Psoas muscle (tissue), 8 donors: ENCODE data around the gene HTT. TPM values are rescaled to one million over a fixed set of nuclear protein-coding genes. Genes with fewer than 3 reads are reported as not detected.

Experiments
- ATAC-seq, 4 donors: fragments of 200-7000 bp; cut with Tn5 transposase; one replicate each; pipeline ENCODE4 v1.9.1; 2020; ENCODE audit warnings: moderate library complexity in 3 of 4, mild to moderate bottlenecking in 2 of 4
- DNase-seq, 2 donors: peaks; one replicate each; pipeline ENCODE4 v3.0.0-alpha.2; 2020
- H3K27ac ChIP-seq: fragments of 200-600 bp; one replicate; pipeline ENCODE4 v1.8.0; 2022
- H3K27me3 ChIP-seq, 3 donors: fragments of 200-600 bp in 1 of 3; one replicate each; pipeline versions ENCODE4 v1.6.1 to v1.8.0; 2013 to 2022; ENCODE audit warnings: low read length in 2 of 3, mild to moderate bottlenecking in 2 of 3, moderate library complexity in 1 of 3; ENCODE audit not compliant: insufficient read depth in 3 of 3
- H3K36me3 ChIP-seq, 2 donors: fragments of 200-600 bp in 1 of 2; one replicate each; pipeline versions ENCODE4 v1.6.1 to v1.8.0; 2013 to 2022; ENCODE audit warnings: low read depth in 1 of 2, mild to moderate bottlenecking in 1 of 2, moderate library complexity in 1 of 2; ENCODE audit not compliant: insufficient read depth in 1 of 2
- H3K4me1 ChIP-seq: fragments of 200-600 bp; one replicate; pipeline ENCODE4 v1.8.0; 2022
- H3K4me3 ChIP-seq: fragments of 200-600 bp; one replicate; pipeline ENCODE4 v1.8.0; 2022; ENCODE audit warnings: mild to moderate bottlenecking
- H3K9me3 ChIP-seq: fragments of 200-600 bp; one replicate; pipeline ENCODE4 v1.8.0; 2022
- CTCF ChIP-seq: fragments of 200-600 bp; IDR thresholded peaks from one replicate; pipeline ENCODE4 v1.8.0; 2022; ENCODE audit warnings: antibody characterized with exemption
- WGBS, 3 donors: extraction: QIAGEN DNeasy Blood & Tissue Kit; methylation state at CpG; one replicate each; pipeline versions ENCODE4 v1.1.6 to v1.1.7; 2013; 5-methylcytosine and 5-hydroxymethylcytosine counted together
- intact Hi-C, 2 donors: fragments of 100-400 bp; cut with DNase I; formaldehyde crosslinking; loops; one replicate each; pipeline versions ENCODE4 v1.11.0 to v1.14.2; 2022
- polyA plus RNA-seq, 3 donors: library from polyadenylated mRNA; stranded (reverse); fragments of 200-250 nt; gene quantifications; one replicate each; pipeline ENCODE4 v1.2.3, GENCODE V29; 2013
- total RNA-seq, 4 donors: library from RNA; stranded (reverse); fragmentation: NEBNext Ultra II Directional in 2 of 4; extraction: Animal tissue kit (Norgen Biotek cat#: 25700) in 2 of 4; gene quantifications; one replicate each; pipeline versions ENCODE4 v1.2.1 to v1.2.4, GENCODE V29; 2021 to 2023
- donor health status: healthy with polysubstance abuse.
- donor health status: DM: no; HTN: no; CAD: no; lungs with moderate emphysema.
- donor health status: Bipolar disorder and iron deficiency.
- donor health status: healthy.
- donor health status: DM: yes; HTN: yes; CAD: no.
- donor health status: DM: no; HTN: no; CAD: no.
- donor health status: DM: no; HTN: no; CAD: no.
- donor health status: DM: yes; HTN: yes; CAD: no.

The HTT gene
- total and polyA plus RNA-seq, 7 donors = 6.7 to 39.9 (median 29.6) TPM

GRCh38 chr4:3030566-3031356, 43.7 kb upstream of the HTT start:
- H3K4me3 ChIP-seq = no peak overlapping the region
- TF ChIP-seq CTCF = no peak
- DNase-seq (no peak), ATAC-seq (no peak)
- no peak overlapping the region for H3K27ac ChIP-seq
- 71 to 73% (median 72%) methylated on average over 18 of the region's 18 CpGs for WGBS, 3 donors
- H3K9me3 ChIP-seq = no peaks in the 10 kb centered on the region
- no peaks in the 10 kb centered on the region for H3K4me1 ChIP-seq
- H3K27me3 ChIP-seq = no peaks in the 10 kb centered on the region
- no peaks in the 10 kb centered on the region for H3K36me3 ChIP-seq
- intact Hi-C loops = loop anchor here (5.0 to 10.0 kb wide), 2 partner anchors 48 to 266 kb away; no protein-coding TSS in a partner anchor

GRCh38 chr4:3031357-3032082, 43.0 kb upstream of the HTT start:
- ATAC-seq = peak in 1 of 4 donors; percentile 49
- H3K4me1 ChIP-seq = no peaks in the 10 kb centered on the region
- WGBS, 3 donors = 46 to 50% (median 50%) methylated on average over 12 of the region's 12 CpGs
- no peaks in the 10 kb centered on the region for H3K27me3 ChIP-seq
- no peaks in the 10 kb centered on the region for H3K36me3 ChIP-seq
- H3K9me3 ChIP-seq = no peaks in the 10 kb centered on the region
- TF ChIP-seq CTCF = no peak
- DNase-seq = no peak
- no peak overlapping the region for H3K4me3 ChIP-seq
- intact Hi-C loops = loop anchor here (5.0 to 10.0 kb wide), 2 partner anchors 49 to 267 kb away; no protein-coding TSS in a partner anchor
- no peak overlapping the region for H3K27ac ChIP-seq

- no peak for DNase-seq
- 85 to 88% (median 88%) methylated on average over 8 of the region's 8 CpGs for WGBS, 3 donors
- no peaks in the 10 kb centered on the region for H3K36me3 ChIP-seq
- no peak for TF ChIP-seq CTCF
- no peak overlapping the region for H3K4me3 ChIP-seq
- intact Hi-C loops = loop anchor here (5.0 to 10.0 kb wide), 2 partner anchors 52 to 269 kb away; no protein-coding TSS in a partner anchor
- peaks cover 8% of the 10 kb centered on the region for H3K4me1 ChIP-seq
- ATAC-seq = no peak
- H3K27ac ChIP-seq = no peak overlapping the region
- no peaks in the 10 kb centered on the region for H3K27me3 ChIP-seq
- H3K9me3 ChIP-seq = no peaks in the 10 kb centered on the region
Observed at GRCh38 chr4:3034231-3034630, 40.2 kb upstream of the HTT start.

DNA sequence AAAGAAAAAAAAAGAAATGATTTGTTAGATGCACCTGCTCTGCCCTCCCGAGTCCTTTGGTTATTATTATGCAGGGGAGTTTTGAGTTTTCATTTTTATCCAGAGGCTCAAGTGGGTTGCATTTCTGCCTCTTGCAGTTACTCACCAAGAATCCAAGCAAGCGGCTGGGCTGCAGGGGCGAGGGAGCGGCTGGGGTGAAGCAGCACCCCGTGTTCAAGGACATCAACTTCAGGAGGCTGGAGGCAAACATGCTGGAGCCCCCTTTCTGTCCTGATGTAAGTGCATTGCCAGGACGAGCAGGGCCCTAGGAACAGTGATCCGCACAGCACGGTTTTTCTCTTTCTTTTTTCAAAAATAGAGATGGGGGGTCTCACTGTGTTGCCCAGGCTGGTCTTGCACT, 39.2 kb upstream of the HTT start:
- Histone ChIP-seq H3K9me3 (no peaks in the 10 kb centered on the region), H3K4me3 (no peak overlapping the region), H3K27ac (no peak overlapping the region), H3K4me1 (peaks cover 8% of the 10 kb centered on the region), H3K36me3 (no peaks in the 10 kb centered on the region), H3K27me3 (no peaks in the 10 kb centered on the region)
- no peak for ATAC-seq
- 80 to 88% (median 82%) methylated on average over 8 of the region's 8 CpGs for WGBS, 3 donors
- no peak for DNase-seq
- no peak for TF ChIP-seq CTCF
- intact Hi-C loops = loop anchor here (5.0 to 10.0 kb wide), 2 partner anchors 270 to 273 kb away; no protein-coding TSS in a partner anchor
